ENCODE data around the gene KCNK2.

- TF ChIP-seq CTCF (IDR thresholded peaks at IDR 0.05) (no peak), POLR2A (IDR thresholded peaks at IDR 0.05) (no peak)
These were observed 169.6 kb downstream of the KCNK2 start for GRCh38 chr1:215252164-215252563.
